H9 (cell line): ENCODE data around the gene ZNRF3. TPM values are rescaled to one million over a fixed set of nuclear protein-coding genes. Genes with fewer than 3 reads are reported as not detected.

ENCODE experiments used
- DNase-seq: peaks from one replicate; pipeline ENCODE4 v3.0.0-alpha.2; 2017
- H2AFZ ChIP-seq: one replicate; pipeline ENCODE4 v1.6.1; 2013; ENCODE audit warnings: mild to moderate bottlenecking, low read length, control low read depth, moderate library complexity
- H2AK5ac ChIP-seq: 2 replicates; pipeline ENCODE4 v1.6.1; 2013; ENCODE audit warnings: low read length, control low read depth, mixed read lengths; ENCODE audit not compliant: insufficient read length
- H2BK120ac ChIP-seq: one replicate; pipeline ENCODE4 v1.6.1; 2013; ENCODE audit warnings: low read depth, mild to moderate bottlenecking, low read length, control low read depth, inconsistent platforms; ENCODE audit not compliant: poor library complexity, severe bottlenecking
- H2BK12ac ChIP-seq: 2 replicates; pipeline ENCODE4 v1.6.1; 2013; ENCODE audit warnings: low read length, control low read depth, mixed read lengths, low read depth; ENCODE audit not compliant: insufficient read length
- H2BK15ac ChIP-seq: 2 replicates; pipeline ENCODE4 v1.6.1; 2013; ENCODE audit warnings: low read depth, low read length, control low read depth
- H2BK20ac ChIP-seq: one replicate; pipeline ENCODE4 v1.6.1; 2013; ENCODE audit warnings: low read depth, mild to moderate bottlenecking, low read length, control low read depth, inconsistent platforms; ENCODE audit not compliant: poor library complexity, severe bottlenecking
- H2BK5ac ChIP-seq: 2 replicates; pipeline ENCODE4 v1.6.1; 2013; ENCODE audit warnings: low read length, control low read depth, mixed read lengths; ENCODE audit not compliant: insufficient read length
- H3K14ac ChIP-seq: 2 replicates; pipeline ENCODE4 v1.6.1; 2013; ENCODE audit warnings: low read length, control low read depth; ENCODE audit not compliant: insufficient read depth
- H3K18ac ChIP-seq: 2 replicates; pipeline ENCODE4 v1.6.1; 2013; ENCODE audit warnings: low read depth, mild to moderate bottlenecking, mixed read lengths, low read length, control low read depth; ENCODE audit not compliant: insufficient read length
- H3K23ac ChIP-seq: 2 replicates; pipeline ENCODE4 v1.6.1; 2013; ENCODE audit warnings: low read length, control low read depth, mixed read lengths, low read depth; ENCODE audit not compliant: insufficient read length
- H3K23me2 ChIP-seq: 2 replicates; pipeline ENCODE4 v1.6.1; 2013; ENCODE audit warnings: low read depth, mild to moderate bottlenecking, mixed read lengths, low read length, control low read depth; ENCODE audit not compliant: insufficient read length, poor library complexity, severe bottlenecking
- H3K27ac ChIP-seq: 2 replicates; pipeline ENCODE4 v1.5.1; 2013; ENCODE audit warnings: low read length, control low read depth, mixed read lengths, low read depth; ENCODE audit not compliant: insufficient read length
- H3K27me3 ChIP-seq: 2 replicates; pipeline ENCODE4 v1.6.1; 2013; ENCODE audit warnings: low read length, control low read depth, inconsistent platforms; ENCODE audit not compliant: insufficient read depth
- H3K4ac ChIP-seq: 2 replicates; pipeline ENCODE4 v1.6.1; 2013; ENCODE audit warnings: low read depth, mild to moderate bottlenecking, control low read depth, inconsistent platforms, low read length, moderate library complexity
- H3K4me1 ChIP-seq: 2 replicates; pipeline ENCODE4 v1.6.1; 2013; ENCODE audit warnings: low read length, control low read depth, inconsistent platforms; ENCODE audit not compliant: insufficient read depth
- H3K4me2 ChIP-seq: 2 replicates; pipeline ENCODE4 v1.6.1; 2013; ENCODE audit warnings: low read length, control low read depth, mixed read lengths; ENCODE audit not compliant: insufficient read length, insufficient read depth
- H3K56ac ChIP-seq: 2 replicates; pipeline ENCODE4 v1.6.1; 2013; ENCODE audit warnings: low read depth, mild to moderate bottlenecking, mixed read lengths, low read length, control low read depth; ENCODE audit not compliant: insufficient read length
- H3K79me1 ChIP-seq: 2 replicates; pipeline ENCODE4 v1.6.1; 2013; ENCODE audit warnings: low read depth, mild to moderate bottlenecking, moderate library complexity, low read length, control low read depth, inconsistent platforms; ENCODE audit not compliant: insufficient read depth, poor library complexity, severe bottlenecking
- H3K79me2 ChIP-seq: 2 replicates; pipeline ENCODE4 v1.6.1; 2013; ENCODE audit warnings: low read length, control low read depth, inconsistent platforms; ENCODE audit not compliant: insufficient read depth
- H3K9ac ChIP-seq: 2 replicates; pipeline ENCODE4 v1.6.1; 2013; ENCODE audit warnings: low read length, control low read depth, mixed read lengths; ENCODE audit not compliant: insufficient read length; ENCODE audit errors: extremely low read depth
- H3K9me3 ChIP-seq: one replicate; pipeline ENCODE4 v1.6.1; 2013; ENCODE audit warnings: low read depth, low read length, inconsistent platforms; ENCODE audit not compliant: control insufficient read depth
- H3T11ph ChIP-seq: one replicate; pipeline ENCODE4 v1.6.1; 2013; ENCODE audit warnings: mild to moderate bottlenecking, low read length, control low read depth, inconsistent platforms
- H4K20me1 ChIP-seq: one replicate; pipeline ENCODE4 v1.6.1; 2013; ENCODE audit not compliant: control insufficient read depth, insufficient read length, insufficient read depth
- H4K5ac ChIP-seq: 2 replicates; pipeline ENCODE4 v1.6.1; 2013; ENCODE audit warnings: low read depth, mild to moderate bottlenecking, mixed read lengths, low read length, control low read depth; ENCODE audit not compliant: insufficient read length
- H4K8ac ChIP-seq: replicated peaks from 2 replicates; pipeline ENCODE4 v1.6.1; 2013; ENCODE audit warnings: low read length, control low read depth, mixed read lengths, low read depth; ENCODE audit not compliant: insufficient read length
- H4K91ac ChIP-seq: 2 replicates; pipeline ENCODE4 v1.6.1; 2013; ENCODE audit warnings: low read depth, mild to moderate bottlenecking, moderate library complexity, mixed read lengths, low read length, control low read depth; ENCODE audit not compliant: insufficient read length
- H3K27ac Mint-ChIP-seq, 3 experiments: 2 replicates in 2 of 3; 3 replicates in 1 of 3; pipeline ENCODE4 v1.8.0; 2020 to 2021; ENCODE audit warnings: mixed read lengths in 3 of 3, mild to moderate bottlenecking in 1 of 3, moderate library complexity in 1 of 3
- H3K27me3 Mint-ChIP-seq: 2 replicates; pipeline ENCODE4 v1.8.0; 2021; ENCODE audit warnings: low read depth, mild to moderate bottlenecking, moderate library complexity, mixed read lengths
- H3K36me3 Mint-ChIP-seq, 3 experiments: 2 replicates in 2 of 3; 3 replicates in 1 of 3; pipeline ENCODE4 v1.8.0; 2020 to 2021; ENCODE audit warnings: low read depth in 3 of 3, mixed read lengths in 3 of 3; ENCODE audit not compliant: insufficient read depth in 1 of 3
- H3K4me1 Mint-ChIP-seq, 2 experiments: 2 replicates each; pipeline ENCODE4 v1.8.0; 2020; ENCODE audit warnings: mixed read lengths in 2 of 2
- H3K4me3 Mint-ChIP-seq, 2 experiments: 2 replicates in 1 of 2; 3 replicates in 1 of 2; pipeline ENCODE4 v1.8.0; 2020 to 2021; ENCODE audit warnings: mild to moderate bottlenecking in 2 of 2, mixed read lengths in 2 of 2, moderate library complexity in 1 of 2
- H3K9me3 Mint-ChIP-seq, 2 experiments: 2 replicates in 1 of 2; 3 replicates in 1 of 2; pipeline ENCODE4 v1.8.0; 2020; ENCODE audit warnings: mild to moderate bottlenecking in 2 of 2, mixed read lengths in 2 of 2, moderate library complexity in 1 of 2
- CTCF ChIP-seq: fragments of 200-600 bp; sonication (generic); conservative IDR thresholded peaks from 3 replicates; pipeline ENCODE4 v1.8.0; 2021; ENCODE audit warnings: antibody characterized with exemption, mild to moderate bottlenecking
- WGBS: extraction: QIAGEN DNeasy Blood & Tissue Kit; methylation state at CpG from one replicate; pipeline ENCODE4 v1.1.7; 2013; ENCODE audit warnings: missing lambda C conversion rate, low lambda C conversion rate, mixed read lengths; ENCODE audit not compliant: insufficient read length; ENCODE audit errors: extremely low coverage; 5-methylcytosine and 5-hydroxymethylcytosine counted together
- total RNA-seq: library from RNA; stranded (reverse); gene quantifications from 2 replicates; pipeline ENCODE4 v1.2.1, GENCODE V29; 2021

Gene ZNRF3
- total RNA-seq, 1 experiment from 2014 or later, result 20.6 TPM

GRCh38 chr22:28985581-28986290 lies 102.4 kb downstream of the ZNRF3 start:
- DNase-seq, result no peak
- Histone ChIP-seq H3T11ph (no peak overlapping the region), H3K14ac (no peak overlapping the region), H3K79me2 (peaks cover 2% of the 10 kb centered on the region; the same call in 1 of the 2 replicates), H2BK15ac (no peak overlapping the region), H3K79me1 (peaks cover 2% of the 10 kb centered on the region), H3K4me1 (peaks cover 34% of the 10 kb centered on the region), H2BK120ac (no peak overlapping the region), H3K9ac (no peak overlapping the region), H2BK5ac (no peak overlapping the region), H2AK5ac (no peak overlapping the region), H3K23ac (no peak overlapping the region), H3K9me3 (no peaks in the 10 kb centered on the region), H4K5ac (no peak overlapping the region), H3K56ac (no peak overlapping the region), H4K20me1 (peaks cover 3% of the 10 kb centered on the region), H3K18ac (no peak overlapping the region), H4K8ac (no peak overlapping the region), H3K23me2 (no peaks in the 10 kb centered on the region), H2AFZ (no peak overlapping the region), H3K4ac (no peak overlapping the region), H4K91ac (no peak overlapping the region), H3K27ac (no peak overlapping the region), H2BK12ac (no peak overlapping the region), H3K4me2 (no peak overlapping the region), H2BK20ac (no peak overlapping the region), H3K27me3 (no peaks in the 10 kb centered on the region)
- no peak overlapping the region for H3K4me3 Mint-ChIP-seq
- TF ChIP-seq CTCF, result no peak
- H3K9me3 Mint-ChIP-seq, result peaks cover 5 to 9% of the 10 kb centered on the region in 2 experiments; a peak in 3 of 5 replicates
- H3K27ac Mint-ChIP-seq, result peak overlapping the region in 1 of 3 experiments; percentile 52; a peak in 1 of 7 replicates
- peaks cover 77 to 81% of the 10 kb centered on the region in 2 experiments for H3K4me1 Mint-ChIP-seq
- no CpG with 5 or more reads among the region's 3 CpGs for WGBS
- H3K36me3 Mint-ChIP-seq, result peaks cover 19 to 38% (median 33%) of the 10 kb centered on the region in 3 experiments
- H3K27me3 Mint-ChIP-seq, result no peaks in the 10 kb centered on the region
